Posterior cingulate gyrus (tissue), 11 donors: ENCODE results near the gene LIF.
"Not testable (repeated sequence)": the region's sequence is repeated elsewhere in the genome, so short reads cannot be mapped to it uniquely, and the experiment has no call there.

Source experiments
- DNase-seq, 10 donors: peaks; one replicate each; pipeline versions ENCODE4 v3.0.0 to v3.0.0-alpha.2; 2020 to 2021; ENCODE audit warnings: mixed read lengths in 3 of 10
- intact Hi-C: fragments of 100-400 bp; cut with DNase I; formaldehyde crosslinking; loops from one replicate; pipeline ENCODE4 v1.15.1; 2023

Gene LIF

GRCh38 chr22:30230330-30230729, 16.2 kb downstream of the LIF start:
- intact Hi-C loops = no loop called here
- DNase-seq = no peak

GRCh38 chr22:30228509-30229359, 17.8 kb downstream of the LIF start:
- intact Hi-C loops = no loop called here
- no peak for DNase-seq

GRCh38 chr22:30227438-30228228, 18.9 kb downstream of the LIF start:
- no peak for DNase-seq
- intact Hi-C loops = no loop called here

- intact Hi-C loops = no loop called here
Observed at GRCh38 chr22:30226192-30226832, 20.2 kb downstream of the LIF start.

GRCh38 chr22:30225220-30225927, 21.2 kb downstream of the LIF start:
- intact Hi-C loops = no loop called here
- no peak for DNase-seq

More at GRCh38 chr22:30226192-30226832, 20.2 kb downstream of the LIF start:
- no peak for DNase-seq

GRCh38 chr22:30224161-30224857, 22.2 kb downstream of the LIF start:
- DNase-seq = peak in 1 of 10 donors; percentile 32
- intact Hi-C loops = no loop called here

GRCh38 chr22:30223303-30223702, 23.3 kb downstream of the LIF start:
- intact Hi-C loops = no loop called here
- peak in 2 of 10 donors; percentile 39 to 49 for DNase-seq

- peak in 1 of 10 donors; percentile 4 for DNase-seq
- intact Hi-C loops = no loop called here
Observed at GRCh38 chr22:30222321-30222720, 24.2 kb downstream of the LIF start.

GRCh38 chr22:30221121-30221992, 25.2 kb downstream of the LIF start:
- intact Hi-C loops = no loop called here
- DNase-seq = peak in 2 of 10 donors; percentile 58 to 67

- peak in 1 of 10 donors; percentile 45 for DNase-seq
- intact Hi-C loops = no loop called here
Observed at GRCh38 chr22:30220338-30221012, 26.1 kb downstream of the LIF start.

GRCh38 chr22:30219668-30220278, 26.8 kb downstream of the LIF start:
- no peak for DNase-seq
- intact Hi-C loops = no loop called here

- DNase-seq = peak in 1 of 10 donors; percentile 30
Observed at GRCh38 chr22:30219049-30219654, 27.4 kb downstream of the LIF start.

GRCh38 chr22:30217698-30218560, 28.6 kb downstream of the LIF start:
- DNase-seq = peak in 4 of 10 donors; percentile 37 to 85 (median 56)
- intact Hi-C loops = no loop called here

More at GRCh38 chr22:30219049-30219654, 27.4 kb downstream of the LIF start:
- intact Hi-C loops = no loop called here

GRCh38 chr22:30216710-30217109, 29.8 kb downstream of the LIF start:
- intact Hi-C loops = no loop called here
- DNase-seq = peak in 1 of 10 donors; percentile 41

- intact Hi-C loops, DNase-seq: not testable (repeated sequence)
Observed at GRCh38 chr22:30216272-30216671, 30.3 kb downstream of the LIF start.

GRCh38 chr22:30214703-30215407, 31.7 kb downstream of the LIF start:
- intact Hi-C loops = no loop called here
- peak in 1 of 10 donors; percentile 25 for DNase-seq
